GM12865 (cell line): ENCODE results near the gene KCTD13.
"Not testable (repeated sequence)": the region's sequence is repeated elsewhere in the genome, so short reads cannot be mapped to it uniquely, and the experiment has no call there.

Experiments
- DNase-seq: peaks from one replicate; pipeline ENCODE4 v3.0.0; 2010; ENCODE audit warnings: low read depth
- H3K4me3 ChIP-seq: 2 replicates; pipeline ENCODE4 v1.5.1; 2011; ENCODE audit warnings: mild to moderate bottlenecking, low read depth, low read length, control low read depth
- CTCF ChIP-seq: IDR thresholded peaks from 2 replicates; pipeline ENCODE4 v1.5.1; 2011; ENCODE audit warnings: low read length, control low read depth, low read depth, inconsistent platforms; ENCODE audit not compliant: insufficient read depth; ENCODE audit errors: missing control alignments

Gene KCTD13

GRCh38 chr16:29891525-29892457 lies 34.2 kb downstream of the KCTD13 start:
- DNase-seq: no peak
- TF ChIP-seq CTCF: no peak
- no peak overlapping the region for H3K4me3 ChIP-seq

- not testable (repeated sequence) for H3K4me3 ChIP-seq, DNase-seq
Measured at GRCh38 chr16:29889372-29889771, 36.7 kb downstream of the KCTD13 start.

- no peak for TF ChIP-seq CTCF
- DNase-seq: no peak
- H3K4me3 ChIP-seq: no peak overlapping the region
Measured at GRCh38 chr16:29883987-29884386, 42.0 kb downstream of the KCTD13 start.

GRCh38 chr16:29881050-29881449 lies 45.0 kb downstream of the KCTD13 start:
- H3K4me3 ChIP-seq: no peak overlapping the region
- no peak for TF ChIP-seq CTCF
- DNase-seq: no peak

- no peak for DNase-seq
- H3K4me3 ChIP-seq: no peak overlapping the region
- no peak for TF ChIP-seq CTCF
Measured at GRCh38 chr16:29878172-29878571, 47.9 kb downstream of the KCTD13 start.

- H3K4me3 ChIP-seq: no peak overlapping the region
- no peak for TF ChIP-seq CTCF
- DNase-seq: peak; percentile 76
Measured at GRCh38 chr16:29877266-29877961, 48.6 kb downstream of the KCTD13 start.

- no peak for DNase-seq
- no peak for TF ChIP-seq CTCF
- no peak overlapping the region for H3K4me3 ChIP-seq
Measured at GRCh38 chr16:29876594-29877249, 49.3 kb downstream of the KCTD13 start.
